ENCODE measurements around the gene ASB12. TPM values are rescaled to one million over a fixed set of nuclear protein-coding genes. Genes with fewer than 3 reads are reported as not detected.

Gene ASB12
- polyA plus RNA-seq, 1 experiment = 0.06 TPM

DNA sequence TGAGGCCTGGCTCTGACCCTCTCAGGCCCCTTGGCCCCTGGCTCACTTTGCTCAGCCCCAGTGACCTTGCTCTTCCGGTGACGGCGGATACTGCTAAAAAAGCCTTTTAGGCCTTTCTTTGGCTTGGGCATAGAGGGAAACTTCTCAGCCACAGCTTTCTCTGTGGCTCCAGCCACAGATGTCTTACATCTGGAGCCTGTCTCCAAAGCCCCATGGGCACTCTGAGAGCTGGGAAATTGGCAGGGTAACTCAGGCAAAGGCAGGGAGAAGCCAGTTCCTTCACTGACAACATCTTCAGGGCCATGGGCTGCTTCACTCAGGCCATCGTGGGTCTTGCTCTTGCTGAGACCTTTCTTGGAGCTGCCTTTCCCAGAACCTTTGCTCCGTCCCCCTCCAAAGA, 37.7 kb downstream of the ASB12 start:
- TF ChIP-seq, protein P1, sequence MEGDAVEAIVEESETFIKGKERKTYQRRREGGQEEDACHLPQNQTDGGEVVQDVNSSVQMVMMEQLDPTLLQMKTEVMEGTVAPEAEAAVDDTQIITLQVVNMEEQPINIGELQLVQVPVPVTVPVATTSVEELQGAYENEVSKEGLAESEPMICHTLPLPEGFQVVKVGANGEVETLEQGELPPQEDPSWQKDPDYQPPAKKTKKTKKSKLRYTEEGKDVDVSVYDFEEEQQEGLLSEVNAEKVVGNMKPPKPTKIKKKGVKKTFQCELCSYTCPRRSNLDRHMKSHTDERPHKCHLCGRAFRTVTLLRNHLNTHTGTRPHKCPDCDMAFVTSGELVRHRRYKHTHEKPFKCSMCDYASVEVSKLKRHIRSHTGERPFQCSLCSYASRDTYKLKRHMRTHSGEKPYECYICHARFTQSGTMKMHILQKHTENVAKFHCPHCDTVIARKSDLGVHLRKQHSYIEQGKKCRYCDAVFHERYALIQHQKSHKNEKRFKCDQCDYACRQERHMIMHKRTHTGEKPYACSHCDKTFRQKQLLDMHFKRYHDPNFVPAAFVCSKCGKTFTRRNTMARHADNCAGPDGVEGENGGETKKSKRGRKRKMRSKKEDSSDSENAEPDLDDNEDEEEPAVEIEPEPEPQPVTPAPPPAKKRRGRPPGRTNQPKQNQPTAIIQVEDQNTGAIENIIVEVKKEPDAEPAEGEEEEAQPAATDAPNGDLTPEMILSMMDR (IDR thresholded peaks at IDR 0.05; ENCODE audit: insufficient read depth, low read depth, low read length) = no peak
- POLR2A ChIA-PET = no interaction called here
- no peaks in the 10 kb centered on the region for H3K27me3 ChIP-seq (ENCODE audit: control insufficient read depth, insufficient read depth, low read length)
- no peaks in the 10 kb centered on the region; the same call in 1 of the 2 replicates for H3K36me3 ChIP-seq (ENCODE audit: control insufficient read depth, insufficient read depth, low read length)
- no peak overlapping the region for H3K4me3 ChIP-seq (ENCODE audit: low read depth, low read length)
- DNase-seq (ENCODE audit: low read depth) = no peak
- CTCF ChIA-PET = no interaction called here

DNA sequence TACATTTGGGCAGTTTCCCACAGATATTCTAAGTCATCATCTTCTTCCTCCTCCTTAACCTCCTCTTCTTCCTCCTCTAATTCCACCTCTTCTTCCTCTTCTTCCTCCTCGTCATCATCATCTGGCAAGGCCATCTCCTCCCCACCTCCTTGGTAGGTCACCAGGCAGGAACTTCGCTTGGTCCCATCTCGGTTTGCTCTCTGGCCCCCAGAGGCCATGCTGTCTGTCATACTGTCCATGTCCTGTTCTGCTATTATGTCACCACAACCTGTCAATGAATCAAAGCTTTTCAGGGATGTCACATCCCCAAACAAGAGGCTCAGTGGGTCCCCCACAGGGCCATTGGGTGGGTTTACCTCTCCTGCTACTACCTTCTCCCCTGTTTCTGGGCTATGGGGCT, 38.4 kb downstream of the ASB12 start:
- no peak for DNase-seq (ENCODE audit: low read depth)
- Histone ChIP-seq H3K4me3 (ENCODE audit: low read depth, low read length) (no peak overlapping the region), H3K27me3 (ENCODE audit: control insufficient read depth, insufficient read depth, low read length) (no peaks in the 10 kb centered on the region), H3K36me3 (ENCODE audit: control insufficient read depth, insufficient read depth, low read length) (no peaks in the 10 kb centered on the region; the same call in none of the 2 replicates)
- ChIA-PET CTCF (no interaction called here), POLR2A (no interaction called here)
- TF ChIP-seq, protein P1 (IDR thresholded peaks at IDR 0.05; ENCODE audit: insufficient read depth, low read depth, low read length) = no peak

DNA sequence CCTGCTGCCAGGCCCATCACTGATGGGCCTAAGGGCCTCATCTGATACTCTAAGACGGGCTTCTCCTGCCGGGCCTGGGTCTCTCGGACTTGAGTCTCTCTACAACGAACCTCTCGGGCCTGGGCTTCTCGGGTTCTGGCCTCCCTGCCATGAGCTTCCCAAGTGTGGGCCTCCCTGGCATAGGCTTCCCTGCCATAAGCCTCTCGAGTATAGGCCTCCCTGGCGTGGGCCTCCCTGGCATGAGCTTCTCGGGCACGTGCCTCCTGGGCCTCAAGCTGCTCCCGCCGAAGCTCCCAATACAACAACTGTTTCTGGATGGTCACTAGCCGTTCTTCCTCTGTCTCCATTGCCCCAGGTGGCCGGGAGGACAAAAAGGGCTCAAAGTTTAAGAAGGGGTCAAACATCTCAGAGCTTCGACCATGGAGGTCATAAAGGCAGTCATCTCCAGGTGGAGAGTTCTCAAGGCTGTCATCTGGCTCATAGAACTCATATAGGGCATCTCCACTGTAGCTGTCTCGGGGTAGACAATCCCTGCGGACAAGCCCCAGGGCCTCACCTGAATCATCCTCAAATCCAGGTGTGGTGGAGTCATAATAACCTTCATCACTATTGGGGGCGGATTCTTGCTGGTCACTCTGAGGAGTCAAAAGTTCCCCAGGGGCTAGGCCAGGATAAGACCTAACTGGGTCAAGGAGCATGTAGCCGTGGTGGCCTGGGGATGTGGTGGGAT, 39.0 kb downstream of the ASB12 start:
- H3K27me3 ChIP-seq (ENCODE audit: control insufficient read depth, insufficient read depth, low read length) = no peaks in the 10 kb centered on the region
- no peak for DNase-seq (ENCODE audit: low read depth)
- ChIA-PET CTCF (no interaction called here), POLR2A (no interaction called here)
- no peaks in the 10 kb centered on the region; the same call in none of the 2 replicates for H3K36me3 ChIP-seq (ENCODE audit: control insufficient read depth, insufficient read depth, low read length)
- TF ChIP-seq, protein P1 (IDR thresholded peaks at IDR 0.05; ENCODE audit: insufficient read depth, low read depth, low read length) = no peak
- H3K4me3 ChIP-seq (ENCODE audit: low read depth, low read length) = no peak overlapping the region

DNA sequence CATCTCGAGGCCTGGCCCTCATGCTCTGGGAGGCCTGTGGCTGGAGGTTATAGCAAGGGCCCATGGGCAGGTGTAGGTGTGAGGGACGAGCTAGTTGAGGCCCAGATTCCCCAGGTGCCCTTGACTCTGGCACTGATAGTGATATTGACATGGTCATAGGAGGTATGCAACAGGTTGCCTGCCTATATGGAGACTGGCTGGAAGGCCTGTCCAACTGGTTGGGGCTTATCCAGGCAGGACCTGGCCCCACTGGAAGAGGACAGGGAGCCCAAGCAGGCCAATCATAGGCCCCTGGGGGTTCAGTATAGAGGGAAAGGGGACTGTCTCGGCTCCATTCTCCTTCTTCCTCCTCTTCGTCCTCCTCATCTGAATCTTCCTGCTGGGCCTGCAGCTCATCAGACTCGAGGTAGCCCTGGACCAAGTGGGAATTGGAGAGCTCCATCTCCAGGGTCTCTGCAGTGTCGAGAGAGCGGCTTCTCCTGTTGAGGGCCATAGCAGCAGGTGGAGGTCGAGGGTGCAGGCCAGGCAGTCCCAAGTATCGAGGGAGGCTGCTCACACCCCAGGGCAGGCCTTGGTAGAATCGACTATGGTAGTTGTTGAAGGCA, 40.2 kb downstream of the ASB12 start:
- DNase-seq (ENCODE audit: low read depth) = no peak
- CTCF ChIA-PET = no interaction called here
- no peak overlapping the region for H3K4me3 ChIP-seq (ENCODE audit: low read depth, low read length)
- no peaks in the 10 kb centered on the region for H3K27me3 ChIP-seq (ENCODE audit: control insufficient read depth, insufficient read depth, low read length)
- POLR2A ChIA-PET = no interaction called here
- TF ChIP-seq, protein P1 (IDR thresholded peaks at IDR 0.05; ENCODE audit: insufficient read depth, low read depth, low read length) = no peak
- H3K36me3 ChIP-seq (ENCODE audit: control insufficient read depth, insufficient read depth, low read length) = no peaks in the 10 kb centered on the region; the same call in none of the 2 replicates

- no peaks in the 10 kb centered on the region; the same call in none of the 2 replicates for H3K36me3 ChIP-seq (ENCODE audit: control insufficient read depth, insufficient read depth, low read length)
- no peak overlapping the region for H3K4me3 ChIP-seq (ENCODE audit: low read depth, low read length)
- no peak for DNase-seq (ENCODE audit: low read depth)
- TF ChIP-seq, protein P1 (IDR thresholded peaks at IDR 0.05; ENCODE audit: insufficient read depth, low read depth, low read length) = no peak
- ChIA-PET POLR2A (no interaction called here), CTCF (no interaction called here)
- H3K27me3 ChIP-seq (ENCODE audit: control insufficient read depth, insufficient read depth, low read length) = no peaks in the 10 kb centered on the region
Observed at GRCh38 chrX:64188901-64189300, 41.5 kb downstream of the ASB12 start.
